ENCODE measurements around the gene ASPHD2. TPM values are rescaled to one million over a fixed set of nuclear protein-coding genes. Genes with fewer than 3 reads are reported as not detected.

The ASPHD2 gene
- total RNA-seq, 2 donors from 2014 or later, result 1.6 to 2.6 TPM

DNA sequence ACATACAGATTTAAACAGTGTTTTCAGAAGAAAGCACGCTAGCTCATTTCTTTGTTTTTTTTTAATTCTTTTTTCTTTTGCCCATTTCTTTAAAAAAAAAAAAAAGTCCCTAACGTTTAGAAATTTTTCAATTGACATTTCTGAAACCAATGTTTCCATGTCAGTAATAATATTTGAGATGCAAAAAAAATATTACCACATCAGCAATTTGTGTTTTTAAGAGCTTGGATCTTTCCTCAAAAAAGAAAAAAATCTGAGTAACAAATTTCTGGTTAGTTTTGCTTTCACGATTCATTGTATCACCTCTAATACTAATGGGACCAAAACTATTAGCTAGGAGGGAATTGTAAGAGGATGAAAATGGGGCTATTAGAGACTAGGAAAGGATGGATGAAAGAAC lies 39.9 kb upstream of the ASPHD2 start:
- no peaks in the 10 kb centered on the region for H3K9me3 ChIP-seq
- ATAC-seq (ENCODE audit: insufficient number of reproducible peaks, low FRiP score, low read depth) (no peak), DNase-seq (ENCODE audit: low spot score) (no peak)
- H3K27ac ChIP-seq, result no peak overlapping the region
- H3K4me3 ChIP-seq, result no peak overlapping the region
- H3K4me1 ChIP-seq (ENCODE audit: control insufficient read depth in 1 of 2, low read depth in 2 of 2), result no peaks in the 10 kb centered on the region
- no peaks in the 10 kb centered on the region for H3K36me3 ChIP-seq
- H3K27me3 ChIP-seq (replicated peaks; ENCODE audit: insufficient read depth), result no peaks in the 10 kb centered on the region
- TF ChIP-seq, protein P1, sequence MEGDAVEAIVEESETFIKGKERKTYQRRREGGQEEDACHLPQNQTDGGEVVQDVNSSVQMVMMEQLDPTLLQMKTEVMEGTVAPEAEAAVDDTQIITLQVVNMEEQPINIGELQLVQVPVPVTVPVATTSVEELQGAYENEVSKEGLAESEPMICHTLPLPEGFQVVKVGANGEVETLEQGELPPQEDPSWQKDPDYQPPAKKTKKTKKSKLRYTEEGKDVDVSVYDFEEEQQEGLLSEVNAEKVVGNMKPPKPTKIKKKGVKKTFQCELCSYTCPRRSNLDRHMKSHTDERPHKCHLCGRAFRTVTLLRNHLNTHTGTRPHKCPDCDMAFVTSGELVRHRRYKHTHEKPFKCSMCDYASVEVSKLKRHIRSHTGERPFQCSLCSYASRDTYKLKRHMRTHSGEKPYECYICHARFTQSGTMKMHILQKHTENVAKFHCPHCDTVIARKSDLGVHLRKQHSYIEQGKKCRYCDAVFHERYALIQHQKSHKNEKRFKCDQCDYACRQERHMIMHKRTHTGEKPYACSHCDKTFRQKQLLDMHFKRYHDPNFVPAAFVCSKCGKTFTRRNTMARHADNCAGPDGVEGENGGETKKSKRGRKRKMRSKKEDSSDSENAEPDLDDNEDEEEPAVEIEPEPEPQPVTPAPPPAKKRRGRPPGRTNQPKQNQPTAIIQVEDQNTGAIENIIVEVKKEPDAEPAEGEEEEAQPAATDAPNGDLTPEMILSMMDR (IDR thresholded peaks at IDR 0.05), result no peak

DNA sequence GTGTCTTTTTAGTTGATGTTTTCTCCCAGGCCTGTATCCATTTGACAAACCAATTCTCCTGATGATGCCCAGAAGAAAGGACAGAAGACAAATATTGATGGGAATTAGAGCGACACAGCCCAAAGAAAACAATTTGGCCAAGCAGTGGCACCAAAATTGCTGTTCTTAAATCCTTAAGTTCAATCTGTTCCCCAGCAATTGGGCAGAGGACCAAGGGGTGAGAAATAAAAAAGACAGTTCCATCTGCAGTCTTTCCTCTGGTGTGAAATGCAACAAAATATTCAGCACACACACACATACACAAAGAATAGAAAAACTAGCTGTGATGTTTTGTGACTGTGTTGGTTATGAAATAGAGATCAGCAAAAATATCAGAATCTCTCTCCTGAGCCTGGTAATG lies 38.0 kb upstream of the ASPHD2 start:
- no peak overlapping the region for H3K27ac ChIP-seq
- no peak overlapping the region for H3K4me3 ChIP-seq
- TF ChIP-seq, protein P1 (IDR thresholded peaks at IDR 0.05), result no peak
- ATAC-seq (ENCODE audit: insufficient number of reproducible peaks, low FRiP score, low read depth), result no peak
- no peaks in the 10 kb centered on the region for H3K36me3 ChIP-seq
- no peaks in the 10 kb centered on the region for H3K9me3 ChIP-seq
- H3K27me3 ChIP-seq (replicated peaks; ENCODE audit: insufficient read depth), result no peaks in the 10 kb centered on the region
- no peak for DNase-seq (ENCODE audit: low spot score)
- no peaks in the 10 kb centered on the region for H3K4me1 ChIP-seq (ENCODE audit: control insufficient read depth in 1 of 2, low read depth in 2 of 2)

DNA sequence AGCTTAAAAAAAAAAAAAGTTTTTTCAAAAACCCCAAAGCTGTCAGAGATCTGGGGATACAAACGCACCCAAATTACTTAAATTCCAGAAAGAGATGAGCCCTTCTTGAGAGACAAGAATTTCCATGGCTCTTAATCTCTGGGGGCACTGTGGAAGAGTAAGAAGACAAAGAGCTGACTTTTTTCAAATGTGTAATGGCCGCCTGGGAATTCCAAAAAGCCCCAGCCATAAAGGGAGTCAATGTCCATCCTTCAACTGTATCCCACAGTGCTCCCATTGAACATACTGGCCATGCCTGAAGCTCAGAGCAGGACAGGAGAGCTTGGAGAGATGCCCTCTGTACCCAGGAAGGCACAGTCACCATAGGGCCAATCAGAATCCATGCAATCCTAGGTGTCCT lies 37.4 kb upstream of the ASPHD2 start:
- no peaks in the 10 kb centered on the region for H3K36me3 ChIP-seq
- TF ChIP-seq, protein P1 (IDR thresholded peaks at IDR 0.05), result no peak
- DNase-seq (ENCODE audit: low spot score), result no peak
- ATAC-seq (ENCODE audit: insufficient number of reproducible peaks, low FRiP score, low read depth), result no peak
- H3K9me3 ChIP-seq, result no peaks in the 10 kb centered on the region
- H3K27ac ChIP-seq, result no peak overlapping the region
- no peaks in the 10 kb centered on the region for H3K27me3 ChIP-seq (replicated peaks; ENCODE audit: insufficient read depth)
- no peaks in the 10 kb centered on the region for H3K4me1 ChIP-seq (ENCODE audit: control insufficient read depth in 1 of 2, low read depth in 2 of 2)
- no peak overlapping the region for H3K4me3 ChIP-seq

DNA sequence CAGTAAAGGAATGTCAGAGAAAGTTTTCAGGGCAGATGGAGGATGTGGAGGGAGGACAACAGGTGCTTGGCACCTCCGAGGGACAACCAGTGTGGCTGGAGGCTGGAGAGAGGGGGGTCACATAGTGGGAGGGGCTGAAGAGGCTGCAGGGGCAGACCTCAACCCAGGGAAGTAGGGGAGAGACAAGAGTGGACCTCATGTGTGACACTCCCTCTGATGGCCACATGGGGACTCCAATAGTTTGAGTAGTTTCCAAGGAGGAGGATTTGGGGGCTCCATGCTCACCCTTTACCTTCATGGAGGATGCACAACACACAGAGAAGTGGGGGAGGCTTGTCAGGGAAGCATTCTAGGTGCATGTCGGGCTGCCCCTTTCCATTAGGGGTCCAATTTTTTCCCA lies 35.1 kb upstream of the ASPHD2 start:
- no peak overlapping the region for H3K4me3 ChIP-seq
- TF ChIP-seq, protein P1 (IDR thresholded peaks at IDR 0.05), result no peak
- H3K27me3 ChIP-seq (replicated peaks; ENCODE audit: insufficient read depth), result no peaks in the 10 kb centered on the region
- ATAC-seq (ENCODE audit: insufficient number of reproducible peaks, low FRiP score, low read depth) (no peak), DNase-seq (ENCODE audit: low spot score) (no peak)
- H3K36me3 ChIP-seq, result no peaks in the 10 kb centered on the region
- H3K27ac ChIP-seq, result no peak overlapping the region
- H3K9me3 ChIP-seq, result no peaks in the 10 kb centered on the region
- no peaks in the 10 kb centered on the region for H3K4me1 ChIP-seq (ENCODE audit: control insufficient read depth in 1 of 2, low read depth in 2 of 2)

DNA sequence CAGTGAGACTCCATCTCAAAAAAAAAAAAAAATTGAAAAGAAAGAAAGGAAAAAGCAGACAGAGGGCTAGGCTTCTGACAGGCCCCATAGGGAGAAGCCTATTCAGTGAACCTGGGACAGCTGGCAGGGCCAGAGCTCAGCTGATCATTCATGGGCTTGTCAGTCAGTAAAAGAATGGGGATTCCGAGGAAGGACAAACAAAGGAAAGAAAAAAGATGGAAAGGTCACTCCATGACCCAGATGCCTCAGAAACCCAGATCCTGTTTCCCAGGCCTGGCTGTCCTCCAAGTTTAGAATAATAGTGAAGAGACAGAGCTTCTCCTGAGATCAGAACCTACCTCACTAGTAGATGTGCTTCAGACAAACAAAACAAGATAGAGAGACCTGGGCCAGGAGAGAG lies 34.3 kb upstream of the ASPHD2 start:
- TF ChIP-seq, protein P1 (IDR thresholded peaks at IDR 0.05), result no peak
- ATAC-seq (ENCODE audit: insufficient number of reproducible peaks, low FRiP score, low read depth), result no peak
- H3K27me3 ChIP-seq (replicated peaks; ENCODE audit: insufficient read depth), result no peaks in the 10 kb centered on the region
- H3K4me1 ChIP-seq (ENCODE audit: control insufficient read depth in 1 of 2, low read depth in 2 of 2), result no peaks in the 10 kb centered on the region
- DNase-seq (ENCODE audit: low spot score), result no peak
- H3K4me3 ChIP-seq, result no peak overlapping the region
- H3K27ac ChIP-seq, result no peak overlapping the region
- no peaks in the 10 kb centered on the region for H3K9me3 ChIP-seq
- H3K36me3 ChIP-seq, result no peaks in the 10 kb centered on the region
